ENCODE results near the gene CRISP2. TPM values are rescaled to one million over a fixed set of nuclear protein-coding genes. Genes with fewer than 3 reads are reported as not detected.
"Not testable (repeated sequence)": the region's sequence is repeated elsewhere in the genome, so short reads cannot be mapped to it uniquely, and the experiment has no call there.

The CRISP2 gene
- total RNA-seq, 1 experiment from 2014 or later = not detected

- no peak for DNase-seq
- H3K9me3 Mint-ChIP-seq (ENCODE audit: low read depth, unreplicated experiment) = peaks cover 10% of the 10 kb centered on the region
- no TSS peak for BruUV-seq (replicated peaks)
- CTCF ChIA-PET = interaction anchor here (0.9 to 1.5 kb wide), 2 partner anchors 44 to 478 kb away, joined by 3 read pairs; no protein-coding TSS in a partner anchor
- H3K27ac Mint-ChIP-seq (ENCODE audit: unreplicated experiment) = no peak overlapping the region
- no peaks in the 10 kb centered on the region for H3K27me3 Mint-ChIP-seq (ENCODE audit: unreplicated experiment)
- no peaks in the 10 kb centered on the region for H3K36me3 Mint-ChIP-seq (ENCODE audit: insufficient read depth, unreplicated experiment)
- H3K4me3 Mint-ChIP-seq (ENCODE audit: low read depth, unreplicated experiment) = no peak overlapping the region
- intact Hi-C loops (cut with micrococcal nuclease; ENCODE audit: unreplicated experiment) = no loop called here
- peaks cover 8% of the 10 kb centered on the region for H3K4me1 Mint-ChIP-seq (ENCODE audit: low read depth, unreplicated experiment)
- TF ChIP-seq, protein P1, sequence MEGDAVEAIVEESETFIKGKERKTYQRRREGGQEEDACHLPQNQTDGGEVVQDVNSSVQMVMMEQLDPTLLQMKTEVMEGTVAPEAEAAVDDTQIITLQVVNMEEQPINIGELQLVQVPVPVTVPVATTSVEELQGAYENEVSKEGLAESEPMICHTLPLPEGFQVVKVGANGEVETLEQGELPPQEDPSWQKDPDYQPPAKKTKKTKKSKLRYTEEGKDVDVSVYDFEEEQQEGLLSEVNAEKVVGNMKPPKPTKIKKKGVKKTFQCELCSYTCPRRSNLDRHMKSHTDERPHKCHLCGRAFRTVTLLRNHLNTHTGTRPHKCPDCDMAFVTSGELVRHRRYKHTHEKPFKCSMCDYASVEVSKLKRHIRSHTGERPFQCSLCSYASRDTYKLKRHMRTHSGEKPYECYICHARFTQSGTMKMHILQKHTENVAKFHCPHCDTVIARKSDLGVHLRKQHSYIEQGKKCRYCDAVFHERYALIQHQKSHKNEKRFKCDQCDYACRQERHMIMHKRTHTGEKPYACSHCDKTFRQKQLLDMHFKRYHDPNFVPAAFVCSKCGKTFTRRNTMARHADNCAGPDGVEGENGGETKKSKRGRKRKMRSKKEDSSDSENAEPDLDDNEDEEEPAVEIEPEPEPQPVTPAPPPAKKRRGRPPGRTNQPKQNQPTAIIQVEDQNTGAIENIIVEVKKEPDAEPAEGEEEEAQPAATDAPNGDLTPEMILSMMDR (IDR thresholded peaks at IDR 0.05; ENCODE audit: unreplicated experiment) = no peak
Measured at GRCh38 chr6:49666930-49667757, 46.2 kb downstream of the CRISP2 start.

DNA sequence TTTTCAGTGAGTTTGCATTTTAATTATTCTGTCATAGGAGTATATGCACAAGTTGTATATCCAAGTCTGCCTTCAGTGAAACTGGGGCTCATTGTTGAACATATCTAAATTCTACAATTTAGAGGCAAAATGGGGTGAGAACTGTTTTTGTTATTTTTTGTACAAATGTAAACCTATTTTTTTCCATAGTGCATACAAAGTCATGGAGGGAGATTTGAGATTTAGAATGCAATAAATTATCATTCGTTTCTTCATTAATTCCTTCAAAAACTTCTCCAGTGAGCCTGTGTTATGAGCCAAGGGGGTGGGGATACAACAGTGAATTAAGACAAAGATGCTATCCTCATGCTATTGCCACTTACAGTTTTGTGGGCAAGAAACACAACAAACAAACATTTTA is 46.9 kb downstream of the CRISP2 start:
- intact Hi-C loops (cut with micrococcal nuclease; ENCODE audit: unreplicated experiment) = no loop called here
- TF ChIP-seq, protein P1 (IDR thresholded peaks at IDR 0.05; ENCODE audit: unreplicated experiment) = no peak
- CTCF ChIA-PET = no interaction called here
- peaks cover 10% of the 10 kb centered on the region for H3K9me3 Mint-ChIP-seq (ENCODE audit: low read depth, unreplicated experiment)
- BruUV-seq (replicated peaks) = no TSS peak
- no peaks in the 10 kb centered on the region for H3K27me3 Mint-ChIP-seq (ENCODE audit: unreplicated experiment)
- no peak for DNase-seq
- H3K36me3 Mint-ChIP-seq (ENCODE audit: insufficient read depth, unreplicated experiment) = no peaks in the 10 kb centered on the region
- no peak overlapping the region for H3K4me3 Mint-ChIP-seq (ENCODE audit: low read depth, unreplicated experiment)
- H3K4me1 Mint-ChIP-seq (ENCODE audit: low read depth, unreplicated experiment) = peaks cover 13% of the 10 kb centered on the region
- H3K27ac Mint-ChIP-seq (ENCODE audit: unreplicated experiment) = no peak overlapping the region

- Mint-ChIP-seq H3K27me3 (ENCODE audit: unreplicated experiment) (no peaks in the 10 kb centered on the region), H3K9me3 (ENCODE audit: low read depth, unreplicated experiment) (peaks cover 2% of the 10 kb centered on the region), H3K4me1 (ENCODE audit: low read depth, unreplicated experiment) (peaks cover 13% of the 10 kb centered on the region), H3K27ac (ENCODE audit: unreplicated experiment) (no peak overlapping the region), H3K4me3 (ENCODE audit: low read depth, unreplicated experiment) (no peak overlapping the region), H3K36me3 (ENCODE audit: insufficient read depth, unreplicated experiment) (no peaks in the 10 kb centered on the region)
- intact Hi-C loops (cut with micrococcal nuclease; ENCODE audit: unreplicated experiment) = no loop called here
- DNase-seq = no peak
- CTCF ChIA-PET = no interaction called here
- TF ChIP-seq, protein P1 (IDR thresholded peaks at IDR 0.05; ENCODE audit: unreplicated experiment) = no peak
- no TSS peak for BruUV-seq (replicated peaks)
Measured at GRCh38 chr6:49664817-49665216, 48.5 kb downstream of the CRISP2 start.

GRCh38 chr6:49664054-49664453 is 49.3 kb downstream of the CRISP2 start:
- H3K4me3 Mint-ChIP-seq (ENCODE audit: low read depth, unreplicated experiment); intact Hi-C loops (cut with micrococcal nuclease; ENCODE audit: unreplicated experiment); H3K9me3 Mint-ChIP-seq (ENCODE audit: low read depth, unreplicated experiment); CTCF ChIA-PET; BruUV-seq (replicated peaks); H3K36me3 Mint-ChIP-seq (ENCODE audit: insufficient read depth, unreplicated experiment); H3K27ac Mint-ChIP-seq (ENCODE audit: unreplicated experiment); DNase-seq; H3K27me3 Mint-ChIP-seq (ENCODE audit: unreplicated experiment): not testable (repeated sequence)
- H3K4me1 Mint-ChIP-seq (ENCODE audit: low read depth, unreplicated experiment) = peaks cover 13% of the 10 kb centered on the region

GRCh38 chr6:49662892-49663261 is 50.5 kb downstream of the CRISP2 start:
- intact Hi-C loops (cut with micrococcal nuclease; ENCODE audit: unreplicated experiment) = no loop called here
- Mint-ChIP-seq H3K4me3 (ENCODE audit: low read depth, unreplicated experiment) (no peak overlapping the region), H3K36me3 (ENCODE audit: insufficient read depth, unreplicated experiment) (no peaks in the 10 kb centered on the region), H3K27me3 (ENCODE audit: unreplicated experiment) (no peaks in the 10 kb centered on the region), H3K9me3 (ENCODE audit: low read depth, unreplicated experiment) (no peaks in the 10 kb centered on the region), H3K4me1 (ENCODE audit: low read depth, unreplicated experiment) (peaks cover 13% of the 10 kb centered on the region), H3K27ac (ENCODE audit: unreplicated experiment) (no peak overlapping the region)
- TF ChIP-seq, protein P1 (IDR thresholded peaks at IDR 0.05; ENCODE audit: unreplicated experiment) = no peak
- no TSS peak for BruUV-seq (replicated peaks)
- DNase-seq = no peak
- CTCF ChIA-PET = interaction anchor here (0.7 kb wide), 1 partner anchor 152 kb away, joined by 3 read pairs; no protein-coding TSS in a partner anchor

Data from Calu3 (cell line).